TTC549 (cell line): ENCODE measurements around the gene R3HDM2.
"Not testable (repeated sequence)": the region's sequence is repeated elsewhere in the genome, so short reads cannot be mapped to it uniquely, and the experiment has no call there.

ENCODE experiments used
- FAIRE-seq: peaks from 2 replicates; lab custom pipeline; 2012; peaks lifted over from hg19 to GRCh38; lab: Jason Lieb, UNC

The R3HDM2 gene

DNA sequence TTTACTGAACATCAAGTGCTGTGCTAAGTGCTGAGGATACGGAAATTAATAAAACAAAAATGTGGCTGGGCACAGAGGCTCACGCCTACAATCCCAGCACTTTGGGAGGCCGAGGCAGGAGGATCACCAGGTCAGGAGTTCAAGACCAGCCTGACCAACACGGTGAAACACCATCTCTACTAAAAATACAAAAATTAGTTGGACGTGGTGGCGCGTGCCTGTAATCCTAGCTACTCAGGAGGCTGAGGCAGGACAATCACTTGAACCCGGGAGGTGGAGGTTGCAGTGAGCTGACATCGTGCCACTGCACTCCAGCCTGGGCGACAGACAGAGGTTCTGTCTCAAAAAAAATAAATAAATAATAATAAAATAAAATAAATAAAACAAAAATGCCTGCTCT, 3.9 kb downstream of the R3HDM2 start:
- FAIRE-seq: not testable (repeated sequence)

DNA sequence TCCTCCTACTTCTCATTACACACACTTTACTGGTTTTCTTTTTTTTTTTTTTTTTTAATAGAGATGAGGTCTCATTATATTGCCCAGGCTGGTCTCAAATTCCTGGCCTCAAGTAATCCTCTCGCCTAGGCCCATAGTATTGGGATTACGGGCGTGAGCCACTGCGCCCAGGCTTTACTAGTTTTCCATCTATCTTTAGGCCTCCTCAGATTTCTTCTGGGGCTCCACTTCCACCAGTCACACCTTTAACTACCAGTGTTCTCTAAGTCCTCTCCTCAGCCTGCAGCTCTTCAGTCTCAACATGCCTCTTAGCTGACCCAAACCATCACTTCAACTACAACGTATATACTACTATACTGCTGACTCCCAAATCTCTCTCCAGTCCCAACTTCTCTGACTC, 10.4 kb downstream of the R3HDM2 start:
- no peak for FAIRE-seq

DNA sequence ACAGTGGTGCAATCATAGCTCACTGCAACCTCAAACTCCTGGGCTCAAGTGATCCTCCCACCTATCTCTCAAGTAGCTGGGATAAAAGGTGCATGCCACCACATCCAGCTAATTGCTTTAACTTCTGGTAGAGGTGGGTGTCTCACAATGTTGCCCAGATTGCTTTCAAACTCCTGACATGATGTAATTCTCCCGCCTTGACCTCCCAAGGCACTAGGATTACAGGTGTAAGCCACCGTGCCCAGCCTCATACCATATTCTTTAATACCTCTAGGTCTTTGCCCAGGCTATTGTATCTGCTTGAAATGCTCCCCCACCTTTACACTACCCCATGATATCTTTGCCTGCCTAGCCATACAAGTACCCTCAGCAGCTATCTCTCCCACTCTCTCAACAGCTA, 11.3 kb downstream of the R3HDM2 start:
- no peak for FAIRE-seq

DNA sequence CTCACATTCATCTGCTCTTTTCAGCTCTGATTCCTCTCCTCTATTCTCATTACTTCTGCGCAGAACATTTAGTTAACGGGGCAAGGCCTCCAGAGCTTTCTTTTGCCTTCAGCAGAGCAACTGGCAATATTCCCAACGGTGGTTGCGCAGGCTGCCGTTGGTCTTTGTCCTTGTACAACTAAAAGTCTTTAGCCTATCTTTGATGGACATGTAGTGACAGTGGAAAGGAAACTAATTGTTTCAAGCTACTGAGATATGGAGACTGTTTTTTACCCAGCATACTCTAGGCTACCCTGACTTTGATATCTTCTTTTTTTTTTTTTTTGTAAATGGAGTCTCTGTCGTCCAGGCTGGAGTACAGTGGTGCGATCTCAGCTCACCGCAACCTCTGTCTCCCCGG, 12.6 kb downstream of the R3HDM2 start:
- FAIRE-seq: no peak

DNA sequence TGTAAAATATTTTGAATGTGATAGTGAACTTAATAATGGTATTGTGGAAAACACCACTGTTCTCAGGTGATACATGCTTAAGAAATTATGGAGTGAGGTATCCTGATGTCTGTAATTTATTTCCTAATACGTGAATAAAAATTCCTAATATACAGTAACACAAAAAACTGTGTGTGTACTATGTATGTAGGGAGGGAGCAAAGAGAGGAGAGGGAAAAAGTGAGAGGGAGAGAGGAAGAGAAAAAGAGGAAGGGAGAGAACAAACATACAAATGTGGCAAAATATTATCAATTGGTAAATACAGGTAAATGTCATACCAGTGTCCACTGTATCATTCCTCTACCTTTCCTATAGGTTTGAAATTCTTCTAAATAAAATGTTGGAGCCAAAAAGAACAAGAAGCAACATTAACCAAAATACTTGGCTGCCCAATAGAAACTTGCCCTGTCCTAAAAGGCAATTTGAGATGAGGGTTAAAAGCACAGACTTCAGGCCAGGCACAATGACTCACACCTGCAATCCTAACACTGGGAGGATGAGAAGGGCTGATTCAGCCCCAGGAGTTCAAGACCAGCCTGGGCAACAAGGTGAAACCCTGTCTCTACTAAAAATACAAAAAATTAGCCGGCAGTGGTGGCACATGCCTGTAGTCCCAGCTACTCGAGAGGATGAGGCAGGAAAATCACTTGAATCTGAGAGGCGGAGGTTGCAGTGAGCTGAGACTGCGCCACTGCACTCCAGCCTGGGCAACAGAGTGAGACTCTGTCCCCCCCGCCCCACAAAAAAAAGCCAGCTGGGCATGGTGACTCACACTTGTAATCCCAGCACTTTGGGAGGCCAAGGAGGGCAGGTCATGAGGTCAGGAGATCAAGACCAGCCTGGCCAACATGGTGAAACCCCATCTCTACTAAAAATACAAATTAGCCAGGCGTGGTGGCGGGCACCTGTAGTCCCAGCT, 14.5 kb downstream of the R3HDM2 start:
- no peak for FAIRE-seq

DNA sequence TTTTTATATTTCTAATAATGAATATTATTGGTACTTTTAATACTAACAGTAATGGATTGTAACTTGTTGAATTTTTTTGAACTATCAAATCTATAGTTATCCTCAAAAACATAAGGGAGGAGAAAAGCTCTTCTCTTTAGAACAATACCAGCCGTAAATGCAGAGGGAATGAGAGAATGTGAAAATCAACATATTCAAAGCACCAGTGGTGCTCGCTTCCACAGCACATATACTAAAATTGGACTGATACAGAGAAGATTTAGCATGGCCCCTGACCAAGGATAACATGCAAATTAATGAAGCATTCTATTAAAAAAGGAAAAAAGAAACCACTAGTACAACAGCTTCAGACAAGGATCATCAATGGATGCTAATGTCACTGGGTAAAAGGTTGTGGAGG, 15.8 kb downstream of the R3HDM2 start:
- no peak for FAIRE-seq

DNA sequence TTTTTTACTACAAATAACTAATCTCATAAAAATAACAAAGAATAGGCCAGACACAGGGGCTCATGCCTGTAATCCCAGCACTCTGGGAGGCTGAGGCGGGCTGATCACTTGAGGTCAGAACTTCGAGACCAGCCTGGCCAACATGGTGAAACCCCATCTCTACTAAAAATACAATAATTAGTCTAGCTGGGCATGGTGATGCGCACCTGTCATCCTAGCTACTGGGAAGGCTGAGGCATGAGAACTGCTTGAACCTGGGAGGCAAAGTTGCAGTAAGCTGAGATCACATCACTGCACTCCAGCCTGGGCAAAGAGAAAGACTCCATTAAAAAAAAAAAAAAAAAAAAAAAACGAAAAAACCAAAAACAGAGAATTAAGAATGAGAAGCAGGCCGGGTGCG, 16.7 kb downstream of the R3HDM2 start:
- not testable (repeated sequence) for FAIRE-seq

DNA sequence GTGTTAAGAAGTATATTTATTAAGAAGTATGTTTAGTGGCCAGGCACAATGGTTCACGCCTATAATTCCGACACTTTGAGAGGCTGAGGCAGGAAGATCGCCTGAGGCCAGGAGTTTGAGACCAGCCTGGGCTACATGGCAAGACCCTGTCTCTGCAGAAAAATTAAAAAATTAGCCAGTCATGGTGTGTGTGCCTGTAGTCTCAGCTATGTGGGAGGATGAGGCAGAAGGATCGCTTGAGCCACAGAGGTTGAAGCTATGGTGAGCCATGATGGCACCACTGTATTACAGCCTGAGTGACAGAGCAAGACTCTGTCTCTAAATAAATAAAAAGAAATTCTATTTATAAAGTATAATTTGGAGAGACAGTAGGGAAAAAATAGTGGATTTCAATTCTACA, 20.3 kb downstream of the R3HDM2 start:
- no peak for FAIRE-seq

DNA sequence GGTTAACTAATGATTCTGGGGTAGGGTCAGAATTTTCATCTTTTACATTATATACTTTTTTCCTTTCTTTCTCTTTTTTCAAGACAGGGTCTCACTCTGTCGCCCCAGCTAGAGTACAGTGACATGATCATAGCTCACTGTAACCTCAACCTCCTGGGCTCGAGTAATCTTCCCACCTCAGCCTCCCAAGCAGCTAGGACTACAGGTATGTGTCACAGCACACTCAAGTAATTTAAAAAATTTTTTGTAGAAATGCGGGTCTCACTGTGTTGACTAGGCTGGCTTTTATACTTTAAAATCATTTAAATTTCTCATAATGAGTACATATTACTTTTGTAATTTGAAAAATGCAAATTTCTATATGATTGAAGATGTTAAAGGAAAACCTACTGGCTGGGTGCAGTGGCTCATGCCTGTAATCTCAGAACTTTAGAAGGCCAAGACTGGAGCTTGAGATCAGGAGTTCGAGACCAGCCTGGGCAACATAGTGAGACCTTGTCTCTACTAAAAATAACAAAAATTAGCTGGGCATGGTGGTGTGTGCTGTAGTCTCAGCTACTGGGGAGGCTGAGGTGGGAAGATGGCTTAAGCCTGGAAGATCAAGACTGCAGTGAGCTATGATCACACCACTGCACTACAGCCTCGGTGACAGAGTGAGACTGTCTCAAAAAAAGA, 25.7 kb downstream of the R3HDM2 start:
- FAIRE-seq: no peak

DNA sequence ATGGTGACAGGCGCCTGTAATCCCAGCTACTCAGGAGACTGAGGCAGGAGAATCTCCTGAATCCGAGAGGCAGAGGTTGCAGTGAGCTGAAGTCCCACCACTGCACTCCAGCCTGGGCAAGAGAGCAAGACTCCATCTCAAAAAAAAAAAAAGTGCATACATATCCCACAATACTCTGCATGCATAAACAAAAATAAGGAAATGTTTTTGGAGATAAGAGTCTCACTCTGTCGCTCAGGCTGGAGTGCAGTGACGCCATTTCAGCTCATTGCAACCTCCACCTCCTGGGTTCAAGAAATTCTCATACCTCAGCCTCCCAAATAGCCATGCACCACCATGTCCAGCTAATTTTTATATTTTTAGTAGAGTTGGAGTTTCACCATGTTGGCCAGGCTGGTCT, 28.7 kb downstream of the R3HDM2 start:
- not testable (repeated sequence) for FAIRE-seq

DNA sequence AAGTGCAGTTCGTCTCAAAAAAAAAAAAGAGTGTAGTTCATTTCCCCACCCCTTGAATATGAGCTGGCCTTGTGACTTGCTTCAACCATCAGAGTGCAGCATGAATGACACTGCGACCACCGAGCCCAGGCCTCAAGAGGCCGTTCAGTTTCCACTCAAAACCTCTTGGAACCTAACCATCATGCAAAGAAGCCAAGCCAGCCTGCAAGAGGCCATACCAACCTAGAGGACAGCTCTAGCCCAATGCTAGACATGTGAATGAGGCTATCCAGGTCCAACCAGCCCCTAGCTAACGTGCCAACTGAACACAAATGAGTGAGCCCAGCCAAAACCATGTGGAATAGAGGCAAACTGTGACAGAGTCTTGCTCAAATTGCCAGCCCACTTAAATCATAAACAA, 29.7 kb downstream of the R3HDM2 start:
- no peak for FAIRE-seq

DNA sequence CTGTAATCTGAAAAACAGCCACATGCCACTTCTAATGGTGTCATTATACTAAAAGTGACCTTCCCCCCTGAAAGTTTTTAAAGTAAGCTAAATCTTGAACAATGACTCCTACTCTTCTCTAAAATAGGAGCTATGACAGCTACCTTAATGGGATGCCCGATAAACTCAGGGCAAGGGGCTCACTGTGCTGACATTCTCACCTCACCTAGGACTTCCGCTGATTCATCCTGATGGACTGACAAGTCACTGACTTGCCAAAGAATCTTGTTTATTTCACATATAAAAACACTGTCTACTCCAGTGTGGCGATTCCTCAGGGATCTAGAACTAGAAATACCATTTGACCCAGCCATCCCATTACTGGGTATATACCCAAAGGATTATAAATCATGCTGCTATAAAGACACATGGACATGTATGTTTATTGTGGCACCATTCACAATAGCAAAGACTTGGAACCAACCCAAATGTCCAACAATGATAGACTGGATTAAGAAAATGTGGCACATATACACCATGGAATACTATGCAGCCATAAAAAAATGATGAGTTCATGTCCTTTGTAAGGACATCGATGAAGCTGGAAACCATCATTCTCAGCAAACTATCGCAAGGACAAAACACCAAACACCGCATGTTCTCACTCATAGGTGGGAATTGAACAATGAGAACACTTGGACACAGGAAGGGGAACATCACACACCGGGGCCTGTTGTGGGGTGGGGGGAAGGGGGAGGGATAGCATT, 31.0 kb downstream of the R3HDM2 start:
- not testable (repeated sequence) for FAIRE-seq

DNA sequence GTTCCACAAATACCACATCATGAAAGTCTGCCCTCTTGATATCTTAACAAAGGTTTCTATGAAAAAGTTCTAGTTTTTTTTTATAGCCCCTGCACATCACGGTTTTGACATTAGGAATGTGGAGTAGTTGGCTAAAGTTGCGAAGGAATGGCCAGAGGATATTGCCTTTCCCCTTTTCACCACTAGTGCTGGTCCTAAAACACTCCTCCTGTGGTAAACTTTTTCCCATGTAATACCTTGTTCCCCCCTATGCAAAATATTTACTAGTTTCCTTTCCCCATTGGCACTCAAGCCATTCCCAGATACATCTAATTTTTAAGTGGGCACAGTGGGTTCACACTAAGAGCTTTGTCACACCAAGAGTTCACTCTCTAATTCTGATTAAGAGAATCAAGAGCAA, 33.4 kb downstream of the R3HDM2 start:
- FAIRE-seq: no peak

DNA sequence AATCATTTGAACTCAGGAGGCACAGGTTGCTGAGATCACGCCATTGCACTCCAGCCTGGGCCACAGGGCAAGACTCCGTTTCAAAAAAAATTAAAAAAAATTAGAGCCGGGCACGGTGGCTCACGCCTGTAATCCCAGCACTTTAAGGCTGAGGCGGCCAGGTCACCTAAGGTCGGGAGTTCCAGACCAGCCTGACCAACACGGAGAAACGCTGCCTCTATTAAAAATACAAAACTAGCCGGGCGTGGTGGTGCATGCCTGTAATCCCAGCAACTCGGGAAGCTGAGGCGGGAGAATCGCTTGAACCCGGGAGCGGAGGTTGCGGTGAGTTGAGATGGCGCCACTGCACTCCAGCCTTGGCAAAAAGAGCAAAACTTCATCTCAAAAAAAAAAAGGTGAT, 35.7 kb downstream of the R3HDM2 start:
- FAIRE-seq: no peak

DNA sequence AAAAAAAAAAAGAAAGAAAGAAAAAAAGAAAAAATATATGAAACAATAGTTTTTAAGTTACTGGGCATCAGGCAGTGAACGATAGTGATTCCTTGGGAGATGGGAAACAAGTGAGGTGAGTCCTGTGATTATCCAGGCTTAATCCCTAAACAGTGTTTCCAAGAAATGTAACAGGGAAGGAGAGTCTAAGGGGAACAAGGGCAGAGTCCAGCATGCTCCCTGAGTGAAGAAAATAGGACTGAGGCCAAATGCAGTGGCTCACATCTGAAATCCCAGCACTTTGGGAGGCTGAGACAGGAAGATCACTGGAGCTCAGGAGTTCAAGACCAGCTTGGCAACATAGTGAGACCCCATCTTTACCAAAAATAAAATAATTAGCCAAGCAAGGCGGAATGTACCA, 40.7 kb downstream of the R3HDM2 start:
- no peak for FAIRE-seq

DNA sequence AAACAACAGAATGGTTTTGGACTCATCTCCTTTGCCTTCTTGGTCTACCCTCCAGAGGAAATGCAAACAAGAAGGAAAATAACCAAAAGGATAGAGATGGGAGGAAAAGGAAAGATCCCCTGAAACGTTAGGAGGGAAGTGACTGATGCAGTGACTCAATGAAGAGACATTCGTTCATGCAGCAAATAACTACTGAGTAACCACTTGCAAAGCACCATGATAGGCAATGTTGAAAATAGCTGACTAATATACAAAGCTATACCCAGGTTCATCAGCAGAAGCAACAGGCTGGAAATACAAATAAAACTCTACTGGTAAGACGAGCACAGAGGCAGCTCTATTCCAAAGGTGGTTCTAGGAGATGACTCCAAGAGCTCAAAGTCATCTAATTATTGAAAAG, 41.8 kb downstream of the R3HDM2 start:
- FAIRE-seq: no peak

DNA sequence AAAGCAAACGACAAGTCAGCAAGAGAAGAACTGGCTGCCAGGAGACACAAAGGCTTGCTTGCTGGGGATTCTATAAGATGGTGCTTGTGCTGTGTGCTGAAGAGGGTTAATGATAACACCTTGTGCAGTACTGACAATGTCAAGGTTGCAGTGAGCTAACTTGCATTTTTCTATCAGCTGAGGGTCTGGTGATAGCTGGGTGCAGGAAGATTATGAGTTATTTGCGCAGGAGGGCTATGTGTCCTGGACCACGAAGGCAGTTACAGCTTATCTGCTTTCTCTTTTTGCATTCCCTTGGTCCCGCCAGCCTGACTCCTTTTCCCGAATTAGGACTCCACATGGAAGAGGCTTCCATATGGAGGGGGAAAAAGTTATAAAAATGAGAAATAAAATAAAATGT, 42.4 kb downstream of the R3HDM2 start:
- FAIRE-seq: no peak

DNA sequence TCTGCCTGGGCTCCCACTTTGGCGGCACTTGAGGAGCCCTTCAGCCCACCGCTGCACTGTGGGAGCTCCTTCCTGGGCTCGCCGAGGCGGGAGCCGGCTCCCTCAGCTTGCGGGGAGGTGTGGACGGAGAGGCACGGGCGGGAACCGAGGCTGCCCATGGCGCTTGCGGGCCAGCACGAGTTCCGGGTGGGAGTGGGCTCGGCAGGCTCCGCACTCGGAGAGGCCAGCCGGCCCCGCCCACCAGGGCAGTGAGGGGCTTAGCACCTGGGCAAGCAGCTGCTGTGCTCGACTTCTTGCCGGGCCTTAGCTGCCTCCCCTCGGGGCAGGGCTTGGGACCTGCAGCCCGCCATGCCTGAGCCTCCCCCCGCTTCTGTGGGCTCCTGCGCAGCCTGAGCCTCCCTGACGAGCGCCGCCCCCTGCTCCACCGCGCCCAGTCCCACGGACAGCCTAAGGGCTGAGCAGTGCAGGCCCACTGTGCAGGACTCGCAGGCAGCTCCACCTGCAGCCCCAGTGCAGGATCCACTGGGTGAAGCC, 44.6 kb downstream of the R3HDM2 start:
- no peak for FAIRE-seq

DNA sequence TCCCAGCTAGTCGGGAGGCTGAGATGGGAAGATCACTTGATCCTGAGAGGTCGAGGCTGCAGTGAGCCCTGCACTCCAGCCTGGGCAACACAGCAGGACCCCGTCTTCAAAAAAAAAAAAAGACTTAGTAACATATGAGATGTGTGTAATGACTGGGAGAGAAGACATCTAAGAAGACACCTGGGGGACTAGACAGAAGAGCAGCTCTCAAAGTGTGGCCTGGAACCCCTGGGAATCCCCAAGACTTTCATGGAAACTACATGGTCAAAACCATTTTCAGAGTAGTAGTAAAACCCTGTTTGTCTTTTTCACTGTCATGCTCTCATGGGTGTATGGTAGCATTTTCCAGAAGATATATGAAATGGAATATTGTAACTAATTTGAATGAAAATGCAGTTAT, 45.3 kb downstream of the R3HDM2 start:
- FAIRE-seq: no peak

DNA sequence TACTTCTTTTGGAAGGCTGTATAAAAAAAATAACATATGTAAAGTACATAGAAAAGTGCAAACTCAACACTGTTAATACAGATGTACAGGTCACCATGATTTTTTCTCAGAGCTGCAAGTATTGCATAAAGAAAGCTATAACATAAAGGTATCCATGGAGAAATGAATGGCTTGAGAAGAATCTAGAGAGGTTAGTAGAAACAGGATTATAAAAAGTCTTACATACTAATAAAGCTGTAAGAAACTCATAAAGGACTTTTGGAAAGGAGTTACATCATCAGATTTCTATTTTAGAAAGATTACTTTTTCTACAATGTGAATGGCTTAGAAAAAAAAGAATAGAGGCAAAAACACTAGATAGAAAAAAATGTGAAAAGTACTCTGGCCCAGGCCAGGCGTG, 46.4 kb downstream of the R3HDM2 start:
- FAIRE-seq: no peak

DNA sequence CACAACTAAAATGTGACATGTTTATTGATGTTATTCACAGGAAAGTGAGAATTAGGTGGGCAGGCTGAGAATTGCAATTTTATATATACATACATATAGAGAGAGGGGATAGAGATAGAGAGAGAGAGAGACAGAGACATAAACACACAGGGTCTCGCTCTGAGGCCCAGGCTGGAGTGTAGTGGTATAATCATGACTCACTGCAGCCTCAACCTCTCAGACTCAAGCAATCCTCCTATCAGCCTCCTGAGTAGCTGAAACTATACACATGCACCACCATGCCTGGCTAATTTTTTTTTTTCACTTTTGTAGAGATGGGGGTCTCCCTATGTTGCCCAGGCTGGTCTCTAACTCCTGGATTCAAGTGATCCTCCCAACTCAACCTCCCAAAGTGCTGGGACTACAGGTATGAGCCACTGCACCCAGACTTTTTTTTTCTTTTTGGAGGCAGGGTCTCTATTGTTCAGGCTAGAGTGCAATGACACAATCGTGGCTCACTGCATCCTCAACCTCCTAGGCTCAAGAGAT, 49.1 kb downstream of the R3HDM2 start:
- no peak for FAIRE-seq

DNA sequence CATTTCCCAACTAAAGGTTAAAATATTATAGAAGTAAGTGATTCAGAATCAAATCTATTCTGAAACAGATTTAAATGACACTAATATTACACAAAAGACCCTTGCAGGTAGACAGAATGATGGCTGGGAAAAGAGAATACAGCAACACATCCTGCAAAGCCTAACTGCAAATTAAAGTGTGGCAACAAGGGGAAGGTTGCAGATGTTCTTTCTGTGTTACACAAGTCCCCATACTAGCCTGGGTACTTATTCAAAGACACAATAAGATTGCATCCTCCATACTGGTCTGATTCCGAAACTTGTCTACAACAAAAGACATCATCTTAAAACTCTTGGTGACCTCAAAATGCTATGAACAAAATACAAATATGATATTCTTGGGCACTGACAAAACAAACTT, 50.5 kb downstream of the R3HDM2 start:
- FAIRE-seq: no peak
